Vagina (tissue), 2 donors: ENCODE results near the gene FAM222A.

Experiments
- POLR2A ChIP-seq, 2 donors: fragments of 450-650 bp; IDR thresholded peaks; one replicate each; pipeline ENCODE4 v1.6.1; 2017; ENCODE audit warnings: antibody characterized with exemption in 2 of 2, mild to moderate bottlenecking in 2 of 2, moderate library complexity in 2 of 2
- POLR2AphosphoS5 ChIP-seq, 2 donors: sonication (generic); formaldehyde crosslinking; IDR thresholded peaks; one replicate each; pipeline ENCODE4 v1.9.0; 2017; ENCODE audit warnings: antibody characterized with exemption in 2 of 2, mild to moderate bottlenecking in 2 of 2, low read depth in 1 of 2; ENCODE audit not compliant: insufficient read depth in 1 of 2
- TF ChIP-seq, protein P1 (sequence below), 3 experiments: fragments of 450-650 bp in 2 of 3; fragments of 200-600 bp in 1 of 3; sonication (generic) in 1 of 3; IDR thresholded peaks; one replicate each; pipeline ENCODE4 v1.5.1; 2017 to 2019; ENCODE audit warnings: antibody characterized with exemption in 3 of 3, mild to moderate bottlenecking in 2 of 3, moderate library complexity in 2 of 3

DNA sequence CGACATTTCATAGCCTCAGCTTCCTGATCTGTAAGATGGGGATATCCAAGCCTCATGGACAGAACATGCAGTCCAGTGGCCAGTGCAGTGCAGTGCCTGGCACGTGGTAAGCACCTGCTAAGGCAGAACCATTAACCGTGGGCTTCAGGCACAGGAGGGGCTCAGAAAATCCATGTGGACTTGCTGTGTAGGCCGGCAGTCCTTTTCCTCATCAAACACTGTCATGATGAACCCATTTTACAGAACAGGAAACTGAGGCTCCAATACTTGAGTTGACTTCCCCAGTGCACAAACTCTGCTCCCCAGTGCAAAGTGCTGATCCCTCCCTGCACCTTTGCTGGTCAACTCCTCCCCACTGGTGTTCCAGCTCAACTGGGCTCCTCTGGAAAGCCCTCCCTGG, 101.6 kb downstream of the FAM222A start:
- TF ChIP-seq, protein P1, sequence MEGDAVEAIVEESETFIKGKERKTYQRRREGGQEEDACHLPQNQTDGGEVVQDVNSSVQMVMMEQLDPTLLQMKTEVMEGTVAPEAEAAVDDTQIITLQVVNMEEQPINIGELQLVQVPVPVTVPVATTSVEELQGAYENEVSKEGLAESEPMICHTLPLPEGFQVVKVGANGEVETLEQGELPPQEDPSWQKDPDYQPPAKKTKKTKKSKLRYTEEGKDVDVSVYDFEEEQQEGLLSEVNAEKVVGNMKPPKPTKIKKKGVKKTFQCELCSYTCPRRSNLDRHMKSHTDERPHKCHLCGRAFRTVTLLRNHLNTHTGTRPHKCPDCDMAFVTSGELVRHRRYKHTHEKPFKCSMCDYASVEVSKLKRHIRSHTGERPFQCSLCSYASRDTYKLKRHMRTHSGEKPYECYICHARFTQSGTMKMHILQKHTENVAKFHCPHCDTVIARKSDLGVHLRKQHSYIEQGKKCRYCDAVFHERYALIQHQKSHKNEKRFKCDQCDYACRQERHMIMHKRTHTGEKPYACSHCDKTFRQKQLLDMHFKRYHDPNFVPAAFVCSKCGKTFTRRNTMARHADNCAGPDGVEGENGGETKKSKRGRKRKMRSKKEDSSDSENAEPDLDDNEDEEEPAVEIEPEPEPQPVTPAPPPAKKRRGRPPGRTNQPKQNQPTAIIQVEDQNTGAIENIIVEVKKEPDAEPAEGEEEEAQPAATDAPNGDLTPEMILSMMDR (IDR thresholded peaks at IDR 0.05), result no peak
- TF ChIP-seq POLR2A (IDR thresholded peaks at IDR 0.05) (no peak), POLR2AphosphoS5 (IDR thresholded peaks at IDR 0.05; ENCODE audit: insufficient read depth in 1 of 2, low read depth in 1 of 2) (no peak)
